H1 (cell line): ENCODE results near the gene SOX6. TPM values are rescaled to one million over a fixed set of nuclear protein-coding genes. Genes with fewer than 3 reads are reported as not detected.

Source experiments
- CTCF ChIA-PET: fragments of 300-600 bp; sonication (Branson Sonifier 250); formaldehyde crosslinking; loops from one replicate; lab custom pipeline; 2021; ENCODE audit not compliant: partially characterized antibody; lab: Charles Lee
- POLR2A ChIA-PET: fragments of 300-600 bp; sonication (Branson Sonifier 250); formaldehyde crosslinking; loops from one replicate; lab custom pipeline; 2021; ENCODE audit warnings: inconsistent platforms; ENCODE audit not compliant: partially characterized antibody; lab: Charles Lee
- DNase-seq, 2 experiments: peaks; one replicate each; pipeline versions ENCODE4 v3.0.0 to v3.0.0-alpha.2; 2010 to 2022; ENCODE audit warnings: low spot score in 2 of 2, low read depth in 1 of 2, mixed read lengths in 1 of 2
- FAIRE-seq: peaks from 2 replicates; lab custom pipeline; 2011; peaks lifted over from hg19 to GRCh38; lab: Jason Lieb, UNC
- H2AFZ ChIP-seq: 2 replicates; pipeline ENCODE4 v1.8.1; 2012; ENCODE audit warnings: low read length, inconsistent platforms
- H2AK5ac ChIP-seq: 2 replicates; pipeline ENCODE4 v1.6.1; 2013; ENCODE audit warnings: low read depth, low read length
- H2BK120ac ChIP-seq: replicated peaks from 2 replicates; pipeline ENCODE3; 2013; ENCODE audit warnings: low read depth, low read length, inconsistent platforms
- H2BK12ac ChIP-seq: 2 replicates; pipeline ENCODE4 v1.6.1; 2013; ENCODE audit warnings: low read depth, low read length
- H2BK15ac ChIP-seq: 2 replicates; pipeline ENCODE4 v1.6.1; 2013; ENCODE audit warnings: low read length
- H2BK20ac ChIP-seq: 2 replicates; pipeline ENCODE4 v1.6.1; 2013; ENCODE audit warnings: low read length
- H2BK5ac ChIP-seq: 2 replicates; pipeline ENCODE4 v1.6.1; 2013; ENCODE audit warnings: low read depth, low read length
- H3K14ac ChIP-seq: 2 replicates; pipeline ENCODE4 v1.6.1; 2013; ENCODE audit warnings: inconsistent platforms; ENCODE audit not compliant: insufficient read length
- H3K18ac ChIP-seq: 2 replicates; pipeline ENCODE4 v1.6.1; 2013; ENCODE audit warnings: low read length; ENCODE audit errors: extremely low read depth
- H3K23ac ChIP-seq: 2 replicates; pipeline ENCODE4 v1.6.1; 2013; ENCODE audit warnings: inconsistent platforms; ENCODE audit not compliant: insufficient read length
- H3K23me2 ChIP-seq: 2 replicates; pipeline ENCODE4 v1.6.1; 2013; ENCODE audit warnings: low read depth, low read length
- H3K27ac ChIP-seq: 2 replicates; pipeline ENCODE4 v1.6.1; 2011; ENCODE audit warnings: low read depth, low read length, inconsistent platforms
- H3K27me3 ChIP-seq, 4 experiments: replicated peaks in 1 of 4; 1 replicate in 1 of 4; 2 replicates in 3 of 4; pipeline versions ENCODE4 v1.6.1 to v1.8.1; 2011 to 2013; ENCODE audit warnings: low read length in 3 of 4, mild to moderate bottlenecking in 3 of 4, inconsistent platforms in 2 of 4, mixed read lengths in 2 of 4, moderate library complexity in 1 of 4; ENCODE audit not compliant: control insufficient read depth in 3 of 4, insufficient read depth in 3 of 4; ENCODE audit errors: extremely low read depth in 1 of 4
- H3K36me3 ChIP-seq, 4 experiments: 2 replicates each; pipeline versions ENCODE4 v1.6.1 to v1.8.1; 2011 to 2013; ENCODE audit warnings: mild to moderate bottlenecking in 4 of 4, low read length in 3 of 4, moderate library complexity in 2 of 4, control low read depth in 1 of 4, inconsistent platforms in 1 of 4; ENCODE audit not compliant: insufficient read depth in 4 of 4, control insufficient read depth in 2 of 4
- H3K4ac ChIP-seq: replicated peaks from 2 replicates; pipeline ENCODE3; 2013; ENCODE audit warnings: low read length, low read depth, mixed read lengths, inconsistent platforms; ENCODE audit not compliant: insufficient read length
- H3K4me1 ChIP-seq, 4 experiments: replicated peaks in 1 of 4; 1 replicate in 1 of 4; 2 replicates in 3 of 4; pipeline versions ENCODE4 v1.6.1 to v1.8.1; 2011 to 2013; ENCODE audit warnings: low read length in 3 of 4, inconsistent platforms in 2 of 4, mixed read lengths in 1 of 4; ENCODE audit not compliant: insufficient read depth in 4 of 4, control insufficient read depth in 3 of 4
- H3K4me2 ChIP-seq, 2 experiments: 2 replicates each; pipeline versions ENCODE4 v1.6.1 to v1.8.1; 2011 to 2013; ENCODE audit warnings: low read depth in 2 of 2, low read length in 2 of 2, control low read depth in 1 of 2, inconsistent platforms in 1 of 2, mild to moderate bottlenecking in 1 of 2; ENCODE audit not compliant: insufficient read depth in 1 of 2
- H3K4me3 ChIP-seq, 4 experiments: fragments of 200-600, 300-600 bp in 1 of 4; sonication (generic), shearing (Covaris generic), sonication (Bioruptor Twin) in 1 of 4; 2 replicates each; pipeline versions ENCODE4 v1.5.1 to v1.8.1; 2011 to 2016; ENCODE audit warnings: low read length in 4 of 4, low read depth in 3 of 4, control low read depth in 2 of 4, inconsistent platforms in 2 of 4, mild to moderate bottlenecking in 2 of 4, mixed read lengths in 1 of 4, moderate library complexity in 1 of 4; ENCODE audit not compliant: insufficient read depth in 2 of 4; ENCODE audit errors: extremely low read depth in 1 of 4
- H3K56ac ChIP-seq: replicated peaks from 2 replicates; pipeline ENCODE3; 2013; ENCODE audit warnings: low read depth, mild to moderate bottlenecking, mixed read lengths, low read length, inconsistent platforms; ENCODE audit not compliant: insufficient read length
- H3K79me1 ChIP-seq: 2 replicates; pipeline ENCODE4 v1.6.1; 2013; ENCODE audit warnings: low read depth, low read length, control low read depth
- H3K79me2 ChIP-seq, 2 experiments: 2 replicates each; pipeline versions ENCODE4 v1.6.1 to v1.8.1; 2012 to 2013; ENCODE audit warnings: low read length in 2 of 2, mild to moderate bottlenecking in 2 of 2, inconsistent platforms in 1 of 2; ENCODE audit not compliant: insufficient read depth in 2 of 2, control insufficient read depth in 1 of 2
- H3K9ac ChIP-seq, 4 experiments: replicated peaks in 1 of 4; 1 replicate in 1 of 4; 2 replicates in 3 of 4; pipeline versions ENCODE4 v1.6.1 to v1.8.1; 2011 to 2013; ENCODE audit warnings: low read depth in 3 of 4, low read length in 3 of 4, control low read depth in 2 of 4, mild to moderate bottlenecking in 2 of 4, moderate library complexity in 2 of 4, inconsistent platforms in 1 of 4; ENCODE audit errors: extremely low read depth in 1 of 4
- H3K9me3 ChIP-seq, 2 experiments: 2 replicates each; pipeline versions ENCODE4 v1.6.1 to v1.8.1; 2012 to 2013; ENCODE audit warnings: mild to moderate bottlenecking in 2 of 2, moderate library complexity in 2 of 2, control low read depth in 1 of 2, inconsistent platforms in 1 of 2, low read depth in 1 of 2, low read length in 1 of 2, mixed read lengths in 1 of 2; ENCODE audit not compliant: insufficient read depth in 2 of 2
- H4K20me1 ChIP-seq, 2 experiments: replicated peaks in 1 of 2; 2 replicates each; pipeline versions ENCODE3 to v1.8.1; 2011 to 2013; ENCODE audit warnings: inconsistent platforms in 2 of 2, low read length in 2 of 2, mild to moderate bottlenecking in 1 of 2; ENCODE audit not compliant: insufficient read depth in 2 of 2, control insufficient read depth in 1 of 2
- H4K5ac ChIP-seq: 2 replicates; pipeline ENCODE4 v1.6.1; 2013; ENCODE audit warnings: low read length, low read depth, mixed read lengths, inconsistent platforms; ENCODE audit not compliant: insufficient read length
- H4K8ac ChIP-seq: 2 replicates; pipeline ENCODE4 v1.8.0; 2013; ENCODE audit warnings: mild to moderate bottlenecking, moderate library complexity, low read length, inconsistent platforms; ENCODE audit not compliant: insufficient read depth; ENCODE audit errors: extremely low read depth
- H4K91ac ChIP-seq: replicated peaks from 2 replicates; pipeline ENCODE3; 2013; ENCODE audit warnings: low read length, mixed read lengths, inconsistent platforms; ENCODE audit not compliant: insufficient read length
- ATF3 ChIP-seq: IDR thresholded peaks from 2 replicates; pipeline ENCODE4 v1.6.1; 2011; ENCODE audit warnings: low read depth, mild to moderate bottlenecking, low read length; ENCODE audit not compliant: insufficient read depth
- BRCA1 ChIP-seq: IDR thresholded peaks from 2 replicates; pipeline ENCODE4 v1.6.1; 2012; ENCODE audit warnings: low read depth, low read length, improper control_type of control experiment
- CHD2 ChIP-seq: IDR thresholded peaks from 2 replicates; pipeline ENCODE4 v1.6.1; 2012; ENCODE audit warnings: low read length, improper control_type of control experiment
- CREB1 ChIP-seq: IDR thresholded peaks from 2 replicates; pipeline ENCODE4 v1.6.1; 2012; ENCODE audit warnings: inconsistent platforms
- EZH2 ChIP-seq: fragments of 200-600 bp; sonication (generic); IDR thresholded peaks from 2 replicates; pipeline ENCODE4 v1.7.1; 2012; ENCODE audit warnings: low read depth, mild to moderate bottlenecking, moderate library complexity, low read length, inconsistent platforms; ENCODE audit not compliant: severe bottlenecking
- HDAC6 ChIP-seq: IDR thresholded peaks from one replicate; pipeline ENCODE4 v1.7.1; 2012; ENCODE audit warnings: low read depth, mild to moderate bottlenecking, inconsistent platforms, low read length, moderate library complexity
- NANOG ChIP-seq: IDR thresholded peaks from 2 replicates; pipeline ENCODE4 v1.6.1; 2011; ENCODE audit warnings: low read length, low read depth, mild to moderate bottlenecking, inconsistent platforms; ENCODE audit not compliant: insufficient read depth, poor library complexity, severe bottlenecking
- POU5F1 ChIP-seq: IDR thresholded peaks from 2 replicates; pipeline ENCODE4 v1.6.1; 2011; ENCODE audit warnings: low read depth, mild to moderate bottlenecking, low read length, moderate library complexity
- RBBP5 ChIP-seq: IDR thresholded peaks from 2 replicates; pipeline ENCODE4 v1.7.1; 2012; ENCODE audit warnings: low read depth, mild to moderate bottlenecking, inconsistent platforms, low read length, moderate library complexity, borderline replicate concordance
- SUZ12 ChIP-seq: fragments of 200-600 bp; sonication (generic); IDR thresholded peaks from 2 replicates; pipeline ENCODE4 v1.6.1; 2012; ENCODE audit warnings: mild to moderate bottlenecking, inconsistent platforms, low read length, moderate library complexity, mixed read lengths
- TAF7 ChIP-seq: optimal IDR thresholded peaks from 2 replicates; pipeline ENCODE3; 2011; ENCODE audit warnings: low read depth, mild to moderate bottlenecking, inconsistent platforms, low read length, moderate library complexity, borderline replicate concordance
- TBP ChIP-seq: IDR thresholded peaks from 2 replicates; pipeline ENCODE4 v1.6.1; 2011; ENCODE audit warnings: low read depth, low read length, improper control_type of control experiment
- WGBS, 2 experiments: shearing (Covaris generic) in 1 of 2; methylation state at CpG; one replicate each; pipeline versions ENCODE4 v1.1.6 to v1.1.7; 2013 to 2015; ENCODE audit warnings: low lambda C conversion rate in 2 of 2, mixed read lengths in 2 of 2, inconsistent platforms in 1 of 2, low coverage in 1 of 2, missing lambda C conversion rate in 1 of 2; ENCODE audit not compliant: insufficient replicate concordance in 2 of 2, insufficient coverage in 1 of 2, insufficient read length in 1 of 2; ENCODE audit errors: extremely low coverage in 1 of 2, missing lambda C conversion rate in 1 of 2; 5-methylcytosine and 5-hydroxymethylcytosine counted together
- polyA plus RNA-seq, 7 experiments: library from polyadenylated mRNA; depleted of rRNA in 3 of 7; stranded (reverse) in 5 of 7; unstranded in 2 of 7; fragments of >200 nt in 5 of 7; fragments of 200-250 nt in 2 of 7; gene quantifications; 1 replicate in 5 of 7; 2 replicates in 1 of 7; 4 replicates in 1 of 7; pipeline versions ENCODE4 v1.2.1 to v1.2.3, GENCODE V29; 2011 to 2013; ENCODE audit warnings: missing spikeins in 2 of 7, mixed read lengths in 2 of 7
- total RNA-seq: library from RNA; stranded (reverse); fragmentation: NEBNext Ultra II Directional; extraction: Animal tissue kit (Norgen Biotek cat#: 25700); gene quantifications from 2 replicates; pipeline ENCODE4 v1.2.1, GENCODE V29; 2021

The SOX6 gene
- total and polyA plus RNA-seq, 2 of the 8 experiments (the other 6 are each of a cell fraction or from before 2014, with no cell fraction given), result 0.09 TPM; not detected in 1

DNA sequence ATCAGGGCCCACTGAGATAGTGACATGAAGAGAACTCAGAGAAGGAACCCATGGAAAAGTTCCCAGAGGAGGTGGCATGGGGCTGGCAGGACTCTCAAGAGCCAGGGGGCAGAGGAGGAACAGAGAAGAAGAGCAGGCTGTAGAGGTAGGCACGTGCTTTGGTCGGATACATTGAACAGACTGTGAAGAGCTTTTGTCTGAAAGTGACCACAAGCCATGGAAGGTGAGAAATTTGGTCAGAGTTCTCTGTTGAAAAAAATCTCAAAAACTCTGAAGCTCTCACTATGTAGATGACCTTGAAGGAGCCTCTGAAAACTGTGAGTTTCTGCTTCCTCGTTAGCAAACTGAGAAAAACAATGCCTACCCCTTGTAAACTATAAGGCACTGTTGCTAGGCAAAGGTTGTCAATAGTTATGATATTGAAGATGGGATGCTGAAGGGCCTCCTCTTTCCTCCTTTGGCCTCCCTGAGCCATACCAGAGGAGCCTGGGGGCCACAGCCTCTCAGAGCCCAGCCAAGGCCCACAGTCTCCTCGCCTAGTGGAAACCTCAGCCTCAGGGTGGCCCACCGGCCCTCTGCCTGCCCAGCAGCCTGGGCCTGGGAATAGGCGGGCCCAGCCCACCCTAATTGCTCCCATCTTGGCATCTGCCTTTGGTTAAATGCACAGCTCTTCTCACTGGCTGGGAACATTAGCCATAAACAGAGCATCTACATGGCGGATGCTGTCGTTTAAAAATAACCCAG is 415.7 kb downstream of the SOX6 start:
- Histone ChIP-seq H3K23me2 (no peaks in the 10 kb centered on the region), H3K27me3 (peaks cover 0 to 11% (median 8%) of the 10 kb centered on the region in 4 experiments; a peak in 3 of 7 replicates), H3K14ac (no peak overlapping the region), H4K20me1 (no peaks in the 10 kb centered on the region), H3K4ac (no peak overlapping the region), H2AFZ (no peak overlapping the region), H4K91ac (no peak overlapping the region), H3K79me1 (no peaks in the 10 kb centered on the region), H3K23ac (no peak overlapping the region), H4K8ac (no peak overlapping the region), H3K18ac (no peak overlapping the region), H2BK15ac (no peak overlapping the region), H2BK12ac (no peak overlapping the region), H3K4me2 (no peak overlapping the region), H2BK5ac (no peak overlapping the region), H3K4me1 (no peaks in the 10 kb centered on the region; a peak in 1 of 7 replicates), H4K5ac (no peak overlapping the region), H3K27ac (no peak overlapping the region), H2BK20ac (no peak overlapping the region), H3K4me3 (no peak overlapping the region), H3K9ac (no peak overlapping the region), H2BK120ac (no peak overlapping the region), H3K9me3 (no peaks in the 10 kb centered on the region), H3K36me3 (no peaks in the 10 kb centered on the region), H2AK5ac (no peak overlapping the region), H3K56ac (no peak overlapping the region), H3K79me2 (no peaks in the 10 kb centered on the region)
- no peak for FAIRE-seq
- 87% methylated on average over 8 of the region's 8 CpGs; no CpG with 5 or more reads in 1 of the 2 experiments for WGBS, 2 experiments
- CTCF ChIA-PET, result interaction anchor here (0.5 to 3.5 kb wide), 38 partner anchors 7 to 1492 kb away, joined by 3 to 31 read pairs (median 4); no protein-coding TSS in a partner anchor
- no peak for DNase-seq
- POLR2A ChIA-PET, result no interaction called here
- TF ChIP-seq NANOG (no peak), RBBP5 (no peak), HDAC6 (no peak), TAF7 (no peak), ATF3 (no peak), POU5F1 (no peak), TBP (no peak), EZH2 (no peak), CREB1 (no peak), BRCA1 (no peak), SUZ12 (no peak), CHD2 (no peak)
